ENCODE results near the gene MUC2. TPM values are rescaled to one million over a fixed set of nuclear protein-coding genes. Genes with fewer than 3 reads are reported as not detected.

Gene MUC2
- total RNA-seq, 1 experiment from 2014 or later = 0.26 TPM

DNA sequence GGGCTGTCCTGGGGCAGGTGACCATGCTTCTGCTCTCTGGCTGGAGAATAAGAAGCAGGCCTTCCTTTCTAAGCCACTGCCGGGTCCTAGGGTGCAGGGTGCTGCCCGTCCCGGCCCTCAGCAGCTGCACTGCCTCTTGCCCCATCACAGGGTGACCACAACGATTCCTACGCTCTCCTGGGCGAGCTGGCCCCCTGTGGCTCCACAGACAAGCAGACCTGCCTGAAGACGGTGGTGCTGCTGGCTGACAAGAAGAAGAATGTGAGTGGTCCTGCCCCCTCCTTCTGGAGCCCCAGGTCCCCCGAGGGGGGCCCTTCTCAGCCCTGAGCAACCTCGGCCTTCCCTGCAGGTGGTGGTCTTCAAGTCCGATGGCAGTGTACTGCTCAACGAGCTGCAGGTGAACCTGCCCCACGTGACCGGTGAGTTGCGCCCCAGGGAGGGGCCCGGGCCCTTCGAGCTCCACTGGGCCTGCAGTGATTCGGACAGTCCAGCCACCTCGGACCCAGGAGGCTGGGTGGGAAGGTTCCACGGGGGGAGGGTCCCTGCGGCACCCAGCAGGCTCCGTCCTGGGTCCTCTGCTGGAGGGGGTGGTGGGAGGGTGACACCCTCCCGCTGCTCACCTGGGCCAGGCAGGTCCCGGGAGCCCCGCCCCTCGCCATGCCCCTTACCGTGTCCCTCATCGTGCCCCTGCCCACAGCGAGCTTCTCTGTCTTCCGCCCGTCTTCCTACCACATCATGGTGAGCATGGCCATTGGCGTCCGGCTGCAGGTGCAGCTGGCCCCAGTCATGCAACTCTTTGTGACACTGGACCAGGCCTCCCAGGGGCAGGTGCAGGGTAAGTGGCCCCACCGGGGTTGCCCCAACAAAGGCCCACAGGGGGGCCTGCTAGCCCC, 8.3 kb downstream of the MUC2 start:
- intact Hi-C loops (cut with micrococcal nuclease) = no loop called here

DNA sequence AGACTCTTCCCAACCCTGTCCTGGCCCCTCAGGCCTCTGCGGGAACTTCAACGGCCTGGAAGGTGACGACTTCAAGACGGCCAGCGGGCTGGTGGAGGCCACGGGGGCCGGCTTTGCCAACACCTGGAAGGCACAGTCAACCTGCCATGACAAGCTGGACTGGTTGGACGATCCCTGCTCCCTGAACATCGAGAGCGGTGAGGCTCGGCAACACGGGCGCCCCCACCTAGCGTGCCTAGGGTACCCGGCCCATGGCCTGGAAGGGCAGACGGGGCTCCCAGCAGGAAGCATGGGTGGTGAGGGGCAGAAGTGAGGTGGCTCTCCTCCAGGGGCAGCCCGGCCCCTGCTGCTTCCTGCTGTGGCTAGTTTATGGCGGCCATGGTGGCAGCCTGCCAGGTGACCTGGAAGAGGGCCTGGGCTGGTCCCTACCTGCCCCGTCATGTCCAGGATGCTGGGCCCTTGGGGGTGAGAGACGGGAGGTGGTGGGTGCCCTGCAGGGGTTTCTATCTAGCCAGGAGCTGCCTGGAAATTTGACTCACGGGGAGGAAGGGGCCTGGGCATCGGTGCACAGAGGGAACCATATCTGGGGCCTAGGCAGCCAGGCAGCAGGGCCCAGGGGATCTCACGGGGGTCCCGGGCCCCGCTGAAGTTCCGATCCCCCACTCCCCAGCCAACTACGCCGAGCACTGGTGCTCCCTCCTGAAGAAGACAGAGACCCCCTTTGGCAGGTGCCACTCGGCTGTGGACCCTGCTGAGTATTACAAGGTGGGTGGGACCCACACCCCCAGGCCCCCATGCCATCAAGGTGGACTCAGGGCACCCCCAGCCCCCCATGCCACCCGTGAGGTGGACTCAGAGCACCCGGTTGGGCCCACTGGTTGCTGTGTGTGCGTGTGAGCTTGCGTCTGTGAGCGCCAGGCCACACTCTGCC, 9.2 kb downstream of the MUC2 start:
- no peaks in the 10 kb centered on the region for H3K9me3 ChIP-seq (ENCODE audit: low read length)
- no peaks in the 10 kb centered on the region for H3K79me2 ChIP-seq (ENCODE audit: low read length)
- H4K20me1 ChIP-seq (ENCODE audit: low read length) = no peaks in the 10 kb centered on the region
- intact Hi-C loops (cut with micrococcal nuclease) = no loop called here
- no TSS peak for BruUV-seq (replicated peaks)
- no peaks in the 10 kb centered on the region for H3K9me2 ChIP-seq (replicated peaks; ENCODE audit: low read length)
- ChIA-PET POLR2A (ENCODE audit: unreplicated experiment) (no interaction called here), CTCF (no interaction called here)
- no peak overlapping the region for H3K9ac ChIP-seq (ENCODE audit: low read length)
- no peaks in the 10 kb centered on the region for H3K4me1 ChIP-seq (ENCODE audit: insufficient read depth, low read length)
- H2AFZ ChIP-seq (ENCODE audit: low read length) = no peak overlapping the region
- no peaks in the 10 kb centered on the region for H3K36me3 ChIP-seq (ENCODE audit: low read depth, low read length)
- no peak overlapping the region for H3K27ac ChIP-seq (ENCODE audit: low read length)
- H3K27me3 ChIP-seq (ENCODE audit: low read length) = no peaks in the 10 kb centered on the region
- DNase-seq (no peak), ATAC-seq (no peak)
- TF ChIP-seq, protein P1, sequence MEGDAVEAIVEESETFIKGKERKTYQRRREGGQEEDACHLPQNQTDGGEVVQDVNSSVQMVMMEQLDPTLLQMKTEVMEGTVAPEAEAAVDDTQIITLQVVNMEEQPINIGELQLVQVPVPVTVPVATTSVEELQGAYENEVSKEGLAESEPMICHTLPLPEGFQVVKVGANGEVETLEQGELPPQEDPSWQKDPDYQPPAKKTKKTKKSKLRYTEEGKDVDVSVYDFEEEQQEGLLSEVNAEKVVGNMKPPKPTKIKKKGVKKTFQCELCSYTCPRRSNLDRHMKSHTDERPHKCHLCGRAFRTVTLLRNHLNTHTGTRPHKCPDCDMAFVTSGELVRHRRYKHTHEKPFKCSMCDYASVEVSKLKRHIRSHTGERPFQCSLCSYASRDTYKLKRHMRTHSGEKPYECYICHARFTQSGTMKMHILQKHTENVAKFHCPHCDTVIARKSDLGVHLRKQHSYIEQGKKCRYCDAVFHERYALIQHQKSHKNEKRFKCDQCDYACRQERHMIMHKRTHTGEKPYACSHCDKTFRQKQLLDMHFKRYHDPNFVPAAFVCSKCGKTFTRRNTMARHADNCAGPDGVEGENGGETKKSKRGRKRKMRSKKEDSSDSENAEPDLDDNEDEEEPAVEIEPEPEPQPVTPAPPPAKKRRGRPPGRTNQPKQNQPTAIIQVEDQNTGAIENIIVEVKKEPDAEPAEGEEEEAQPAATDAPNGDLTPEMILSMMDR (conservative IDR thresholded peaks at IDR 0.05; ENCODE audit: low read depth, low read length) = no peak
- TF ChIP-seq EZH2 (IDR thresholded peaks at IDR 0.05; ENCODE audit: low read length, unreplicated experiment) (no peak), EZH2phosphoT487 (IDR thresholded peaks at IDR 0.05; ENCODE audit: borderline replicate concordance, low read length) (no peak)
- H3K4me3 ChIP-seq (ENCODE audit: low read length) = no peak overlapping the region
- H3K4me2 ChIP-seq (ENCODE audit: low read length) = no peak overlapping the region
- no peaks in the 10 kb centered on the region for H3F3A ChIP-seq (ENCODE audit: low read length, unreplicated experiment)

More for the DNA sequence above, 8.3 kb downstream of the MUC2 start:
- no peaks in the 10 kb centered on the region for H3K9me2 ChIP-seq (replicated peaks; ENCODE audit: low read length)
- H3K4me2 ChIP-seq (ENCODE audit: low read length) = no peak overlapping the region
- no peaks in the 10 kb centered on the region for H3K4me1 ChIP-seq (ENCODE audit: insufficient read depth, low read length)
- TF ChIP-seq EZH2phosphoT487 (IDR thresholded peaks at IDR 0.05; ENCODE audit: borderline replicate concordance, low read length) (no peak), EZH2 (IDR thresholded peaks at IDR 0.05; ENCODE audit: low read length, unreplicated experiment) (no peak)
- TF ChIP-seq, protein P1 (conservative IDR thresholded peaks at IDR 0.05; ENCODE audit: low read depth, low read length) = no peak
- no peak overlapping the region for H3K27ac ChIP-seq (ENCODE audit: low read length)
- no peaks in the 10 kb centered on the region for H3K27me3 ChIP-seq (ENCODE audit: low read length)
- POLR2A ChIA-PET (ENCODE audit: unreplicated experiment) = no interaction called here
- BruUV-seq (replicated peaks) = TSS peak; percentile 61
- no peaks in the 10 kb centered on the region for H4K20me1 ChIP-seq (ENCODE audit: low read length)
- CTCF ChIA-PET = no interaction called here
- DNase-seq (no peak), ATAC-seq (no peak)
- H3K9me3 ChIP-seq (ENCODE audit: low read length) = no peaks in the 10 kb centered on the region
- no peak overlapping the region for H3K4me3 ChIP-seq (ENCODE audit: low read length)
- no peaks in the 10 kb centered on the region for H3K79me2 ChIP-seq (ENCODE audit: low read length)
- no peak overlapping the region for H3K9ac ChIP-seq (ENCODE audit: low read length)
- H2AFZ ChIP-seq (ENCODE audit: low read length) = no peak overlapping the region
- H3K36me3 ChIP-seq (ENCODE audit: low read depth, low read length) = no peaks in the 10 kb centered on the region
- H3F3A ChIP-seq (ENCODE audit: low read length, unreplicated experiment) = no peaks in the 10 kb centered on the region

All from PC-3 (cell line).